Uterus (tissue), 2 donors: ENCODE results near the gene WTIP.
"Not testable (repeated sequence)": the region's sequence is repeated elsewhere in the genome, so short reads cannot be mapped to it uniquely, and the experiment has no call there.

Experiments used
- CTCF ChIP-seq, 4 experiments: fragments of 200-600 bp in 2 of 4; fragments of 450-650 bp in 2 of 4; sonication (generic) in 2 of 4; IDR thresholded peaks; one replicate each; pipeline ENCODE4 v1.5.1; 2016 to 2019; ENCODE audit warnings: antibody characterized with exemption in 4 of 4, mild to moderate bottlenecking in 2 of 4, moderate library complexity in 1 of 4
- POLR2A ChIP-seq, 2 donors: fragments of 450-650 bp; IDR thresholded peaks; one replicate each; pipeline ENCODE4 v1.6.1; 2016; ENCODE audit warnings: antibody characterized with exemption in 2 of 2, mild to moderate bottlenecking in 1 of 2, moderate library complexity in 1 of 2

DNA sequence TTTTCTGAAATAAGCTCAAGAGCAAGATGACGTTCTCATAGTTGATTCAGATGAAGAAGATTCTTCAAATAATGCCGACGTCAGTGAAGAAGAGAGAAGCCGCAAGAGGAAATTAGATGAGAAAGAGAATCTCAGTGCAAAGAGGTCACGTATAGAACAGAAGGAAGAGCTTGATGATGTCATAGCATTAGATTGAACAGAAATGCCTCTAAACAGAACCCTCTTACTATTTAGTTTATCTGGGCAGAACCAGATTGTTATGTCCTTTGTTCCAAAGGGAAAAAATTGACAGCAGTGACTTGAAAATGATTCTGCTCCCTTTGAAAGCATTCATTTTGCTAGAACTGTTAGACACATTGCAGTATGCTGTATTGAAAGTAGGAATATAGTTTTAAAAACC is 12.5 kb upstream of the WTIP start:
- TF ChIP-seq CTCF, POLR2A (IDR thresholded peaks at IDR 0.05): not testable (repeated sequence)
